Myocyte (in vitro differentiated cells): ENCODE results near the gene PIK3CA. TPM values are rescaled to one million over a fixed set of nuclear protein-coding genes. Genes with fewer than 3 reads are reported as not detected.

Experiments used
- total RNA-seq: library from RNA; depleted of rRNA; stranded (reverse); fragments of >200 nt; gene quantifications from 2 replicates; pipeline ENCODE4 v1.2.3, GENCODE V29; 2014

Gene PIK3CA
- total RNA-seq, 1 donor from 2014 or later, result 21.3 TPM

Other genes with a start within 250 kb of the PIK3CA start
- 57.7 and 86.1 TPM in 2 replicates for gene ZMAT3, start 76.5 kb upstream of the PIK3CA start, total RNA-seq
- gene KCNMB3, start 102.8 kb downstream of the PIK3CA start, total RNA-seq, result 0.47 and 1.9 TPM in 2 replicates
- gene ZNF639, start 174.7 kb downstream of the PIK3CA start, total RNA-seq, result 53.6 and 55.2 TPM in 2 replicates
- gene MFN1, start 199.4 kb downstream of the PIK3CA start, total RNA-seq, result 51.0 and 78.1 TPM in 2 replicates